B cell (primary cell): ENCODE results near the gene TAB3. TPM values are rescaled to one million over a fixed set of nuclear protein-coding genes. Genes with fewer than 3 reads are reported as not detected.

ENCODE experiments used
- ATAC-seq: fragments of 200-7000 bp; cut with Tn5 transposase; one replicate; pipeline ENCODE4 v1.10.0; 2021; ENCODE audit warnings: low read depth, mild to moderate bottlenecking, moderate number of reproducible peaks, moderate library complexity
- CTCF ChIA-PET: fragments of 350-600 bp; sonication (Branson Sonifier 250); formaldehyde crosslinking; loops from one replicate; lab custom pipeline; 2021; ENCODE audit warnings: antibody characterized with exemption, inconsistent platforms; lab: Charles Lee
- POLR2A ChIA-PET: fragments of 350-600 bp; sonication (Branson Sonifier 250); formaldehyde crosslinking; loops from one replicate; lab custom pipeline; 2021; ENCODE audit warnings: antibody characterized with exemption; lab: Charles Lee
- DNase-seq: peaks from one replicate; pipeline ENCODE4 v3.0.0; 2013
- H2AFZ ChIP-seq: 2 replicates; pipeline ENCODE4 v1.6.1; 2012; ENCODE audit warnings: mild to moderate bottlenecking, low read depth, low read length; ENCODE audit not compliant: insufficient read depth, poor library complexity, severe bottlenecking
- H3K27ac ChIP-seq, 2 donors: 1 replicate in 1 of 2; 2 replicates in 1 of 2; pipeline ENCODE4 v1.5.1; 2012 to 2013; ENCODE audit warnings: low read length in 2 of 2, mild to moderate bottlenecking in 2 of 2, moderate library complexity in 1 of 2
- H3K27me3 ChIP-seq, 4 experiments: fragments of 200-600 bp in 1 of 4; sonication (generic) in 1 of 4; replicated peaks in 1 of 4; 1 replicate in 2 of 4; 2 replicates in 2 of 4; pipeline versions ENCODE4 v1.6.1 to v1.7.0; 2013 to 2016; ENCODE audit warnings: low read length in 3 of 4, mild to moderate bottlenecking in 2 of 4, mixed read lengths in 1 of 4, moderate library complexity in 1 of 4; ENCODE audit not compliant: insufficient read depth in 4 of 4, control insufficient read depth in 3 of 4; ENCODE audit errors: control extremely low read depth in 1 of 4
- H3K36me3 ChIP-seq, 2 experiments: replicated peaks in 1 of 2; 1 replicate in 1 of 2; 2 replicates in 1 of 2; pipeline versions ENCODE4 v1.6.1 to v1.7.1; 2013; ENCODE audit warnings: low read length in 1 of 2; ENCODE audit not compliant: insufficient read depth in 2 of 2, control insufficient read depth in 1 of 2; ENCODE audit errors: control extremely low read depth in 1 of 2, extremely low read depth in 1 of 2
- H3K4me1 ChIP-seq, 2 donors: fragments of 200-600 bp in 1 of 2; sonication (generic) in 1 of 2; 1 replicate in 1 of 2; 2 replicates in 1 of 2; pipeline versions ENCODE4 v1.5.1 to v1.6.1; 2013 to 2017; ENCODE audit warnings: low read length in 2 of 2; ENCODE audit not compliant: control insufficient read depth in 2 of 2, insufficient read depth in 2 of 2
- H3K4me2 ChIP-seq: replicated peaks from 2 replicates; pipeline ENCODE3; 2012; ENCODE audit warnings: mild to moderate bottlenecking, low read depth, low read length; ENCODE audit not compliant: poor library complexity, severe bottlenecking
- H3K4me3 ChIP-seq, 5 experiments: fragments of 200-600 bp in 1 of 5; sonication (generic) in 1 of 5; 1 replicate in 3 of 5; 2 replicates in 2 of 5; pipeline versions ENCODE4 v1.5.1 to v1.7.0; 2011 to 2016; ENCODE audit warnings: low read length in 4 of 5, mild to moderate bottlenecking in 4 of 5, low read depth in 2 of 5, control low read depth in 1 of 5, moderate library complexity in 1 of 5; ENCODE audit not compliant: insufficient read depth in 1 of 5; ENCODE audit errors: control extremely low read depth in 1 of 5, extremely low read depth in 1 of 5
- H3K79me2 ChIP-seq: fragments of 200-600 bp; sonication (generic); one replicate; pipeline ENCODE4 v1.6.0; 2016; ENCODE audit warnings: low read length; ENCODE audit not compliant: control insufficient read depth, insufficient read depth
- H3K9ac ChIP-seq: fragments of 200-600 bp; sonication (generic); 2 replicates; pipeline ENCODE4 v1.6.1; 2017; ENCODE audit warnings: mild to moderate bottlenecking, low read length, moderate library complexity
- H3K9me3 ChIP-seq, 3 donors: one replicate each; pipeline versions ENCODE4 v1.6.1 to v1.7.1; 2013; ENCODE audit warnings: low read length in 2 of 3; ENCODE audit not compliant: control insufficient read depth in 2 of 3, insufficient read depth in 1 of 3; ENCODE audit errors: control extremely low read depth in 1 of 3
- H4K20me1 ChIP-seq: 2 replicates; pipeline ENCODE4 v1.6.0; 2012; ENCODE audit warnings: mild to moderate bottlenecking, low read length; ENCODE audit not compliant: insufficient read depth, control insufficient read depth, poor library complexity, severe bottlenecking
- H3K27ac Mint-ChIP-seq: one replicate; pipeline ENCODE4 v1.8.0; 2021; ENCODE audit warnings: mixed read lengths
- H3K27me3 Mint-ChIP-seq: one replicate; pipeline ENCODE4 v1.8.0; 2021; ENCODE audit warnings: mixed read lengths
- H3K4me1 Mint-ChIP-seq: one replicate; pipeline ENCODE4 v1.8.0; 2021; ENCODE audit warnings: mixed read lengths
- H3K4me3 Mint-ChIP-seq: one replicate; pipeline ENCODE4 v1.8.0; 2021; ENCODE audit warnings: mixed read lengths
- H3K9me3 Mint-ChIP-seq: one replicate; pipeline ENCODE4 v1.8.0; 2022; ENCODE audit warnings: mixed read lengths; ENCODE audit not compliant: insufficient read depth
- EZH2 ChIP-seq: IDR thresholded peaks from 2 replicates; pipeline ENCODE4 v1.6.1; 2012; ENCODE audit warnings: borderline replicate concordance, low read depth, mild to moderate bottlenecking, moderate library complexity, low read length; ENCODE audit not compliant: insufficient read depth, poor library complexity, severe bottlenecking
- WGBS: methylation state at CpG from one replicate; pipeline ENCODE4 v1.1.5; 2013; ENCODE audit warnings: missing lambda C conversion rate; ENCODE audit not compliant: insufficient coverage; 5-methylcytosine and 5-hydroxymethylcytosine counted together
- intact Hi-C: fragments of 100-400 bp; cut with micrococcal nuclease; formaldehyde crosslinking; loops from one replicate; pipeline ENCODE4 v1.10.0; 2022
- polyA plus RNA-seq: library from polyadenylated mRNA; depleted of rRNA; stranded (reverse); fragments of >200 nt; gene quantifications from 2 replicates; pipeline ENCODE4 v1.2.3, GENCODE V29; 2012
- total RNA-seq, 2 donors: library from RNA; stranded (reverse); fragments of 120-200 nt in 1 of 2; gene quantifications; 1 replicate in 1 of 2; 2 replicates in 1 of 2; pipeline versions ENCODE4 v1.2.3 to v1.2.4, GENCODE V29; 2013 to 2022
- TF ChIP-seq, protein P1 (sequence below): fragments of 200-600 bp; IDR thresholded peaks from one replicate; pipeline ENCODE4 v1.8.0; 2022; ENCODE audit warnings: antibody characterized with exemption, mild to moderate bottlenecking

TAB3 gene
- total and polyA plus RNA-seq, 2 donors (not counting 1 experiment from before 2014, with no cell fraction given): 11.4 to 26.5 TPM

DNA sequence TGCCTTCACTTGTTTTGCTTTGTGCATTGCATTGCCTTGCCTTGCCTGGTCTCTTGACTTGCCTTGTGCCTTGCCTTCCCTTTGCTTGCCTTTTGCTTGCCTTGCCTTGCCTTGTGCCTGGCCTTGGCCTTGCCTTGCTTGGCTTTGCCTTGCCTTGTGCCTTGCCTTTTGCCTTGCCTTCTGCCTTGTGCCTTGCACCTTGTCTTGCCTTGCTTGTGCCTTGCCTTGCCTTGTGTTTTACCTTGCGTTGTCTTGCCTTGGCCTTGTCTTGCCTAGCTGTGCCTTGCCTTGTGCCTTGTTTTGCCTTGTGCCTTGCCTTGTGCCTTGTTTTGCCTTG, 95.3 kb downstream of the TAB3 start:
- H3K9me3 ChIP-seq: no peaks in the 10 kb centered on the region
- no peaks in the 10 kb centered on the region for H3K27me3 Mint-ChIP-seq
- CTCF ChIA-PET: no interaction called here
- ATAC-seq: no peak
- H3K27me3 ChIP-seq: no peaks in the 10 kb centered on the region
- H3K79me2 ChIP-seq: no peaks in the 10 kb centered on the region
- H3K4me2 ChIP-seq: no peak overlapping the region
- intact Hi-C loops: no loop called here
- no peak for DNase-seq
- no CpG with 5 or more reads among the region's 1 CpG for WGBS
- no peak overlapping the region for H3K4me3 Mint-ChIP-seq
- no peaks in the 10 kb centered on the region for H3K4me1 ChIP-seq
- no peak overlapping the region for H3K27ac ChIP-seq
- no peaks in the 10 kb centered on the region for H3K4me1 Mint-ChIP-seq
- H3K4me3 ChIP-seq: no peak overlapping the region
- H4K20me1 ChIP-seq: no peaks in the 10 kb centered on the region
- POLR2A ChIA-PET: no interaction called here
- H2AFZ ChIP-seq: no peak overlapping the region
- H3K9me3 Mint-ChIP-seq: no peaks in the 10 kb centered on the region
- H3K9ac ChIP-seq: no peak overlapping the region
- TF ChIP-seq, protein P1, sequence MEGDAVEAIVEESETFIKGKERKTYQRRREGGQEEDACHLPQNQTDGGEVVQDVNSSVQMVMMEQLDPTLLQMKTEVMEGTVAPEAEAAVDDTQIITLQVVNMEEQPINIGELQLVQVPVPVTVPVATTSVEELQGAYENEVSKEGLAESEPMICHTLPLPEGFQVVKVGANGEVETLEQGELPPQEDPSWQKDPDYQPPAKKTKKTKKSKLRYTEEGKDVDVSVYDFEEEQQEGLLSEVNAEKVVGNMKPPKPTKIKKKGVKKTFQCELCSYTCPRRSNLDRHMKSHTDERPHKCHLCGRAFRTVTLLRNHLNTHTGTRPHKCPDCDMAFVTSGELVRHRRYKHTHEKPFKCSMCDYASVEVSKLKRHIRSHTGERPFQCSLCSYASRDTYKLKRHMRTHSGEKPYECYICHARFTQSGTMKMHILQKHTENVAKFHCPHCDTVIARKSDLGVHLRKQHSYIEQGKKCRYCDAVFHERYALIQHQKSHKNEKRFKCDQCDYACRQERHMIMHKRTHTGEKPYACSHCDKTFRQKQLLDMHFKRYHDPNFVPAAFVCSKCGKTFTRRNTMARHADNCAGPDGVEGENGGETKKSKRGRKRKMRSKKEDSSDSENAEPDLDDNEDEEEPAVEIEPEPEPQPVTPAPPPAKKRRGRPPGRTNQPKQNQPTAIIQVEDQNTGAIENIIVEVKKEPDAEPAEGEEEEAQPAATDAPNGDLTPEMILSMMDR: no peak
- no peak for TF ChIP-seq EZH2
- H3K27ac Mint-ChIP-seq: no peak overlapping the region
- H3K36me3 ChIP-seq: no peaks in the 10 kb centered on the region

DNA sequence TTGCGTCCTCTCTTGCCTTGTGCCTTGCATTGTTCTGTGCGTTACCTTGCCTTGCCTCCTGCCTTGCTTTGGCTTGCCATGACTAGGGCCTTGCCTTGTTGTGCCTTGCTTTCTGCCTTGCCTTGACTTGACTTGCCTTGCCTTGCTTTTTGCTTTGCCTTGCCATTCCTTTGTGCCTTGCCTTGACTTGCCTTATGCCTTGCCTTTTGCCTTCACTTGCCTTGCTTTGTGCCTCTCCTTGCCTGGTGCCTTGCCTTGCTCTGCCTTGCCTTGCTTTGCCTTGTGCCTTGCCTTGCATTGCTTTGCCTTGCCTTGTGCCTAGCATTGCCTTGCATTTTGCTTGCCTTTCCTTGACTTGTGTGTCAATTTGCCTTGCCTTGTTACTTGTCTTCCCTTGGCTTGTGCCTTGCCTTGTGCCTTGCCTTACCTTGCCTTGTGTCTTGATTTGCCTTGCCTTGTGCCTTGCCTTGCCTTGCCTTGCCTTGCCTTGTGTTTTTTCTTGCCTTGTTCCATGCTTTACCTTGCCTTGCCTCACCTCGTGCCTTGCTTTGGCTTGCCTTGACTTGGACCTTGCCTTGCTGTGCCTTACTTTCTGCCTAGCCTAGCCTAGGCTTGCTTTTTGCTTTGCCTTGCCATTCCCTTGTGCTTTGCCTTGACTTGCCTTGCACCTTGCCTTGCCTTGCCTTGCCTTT, 95.8 kb downstream of the TAB3 start:
- Histone ChIP-seq H2AFZ (no peak overlapping the region), H3K79me2 (no peaks in the 10 kb centered on the region), H4K20me1 (no peaks in the 10 kb centered on the region), H3K27me3 (no peaks in the 10 kb centered on the region), H3K9me3 (no peaks in the 10 kb centered on the region), H3K9ac (no peak overlapping the region), H3K4me3 (no peak overlapping the region), H3K36me3 (no peaks in the 10 kb centered on the region), H3K4me1 (no peaks in the 10 kb centered on the region), H3K4me2 (no peak overlapping the region), H3K27ac (no peak overlapping the region)
- ChIA-PET CTCF (no interaction called here), POLR2A (no interaction called here)
- H3K27me3 Mint-ChIP-seq: no peaks in the 10 kb centered on the region
- intact Hi-C loops: no loop called here
- TF ChIP-seq, protein P1: no peak
- no peak for TF ChIP-seq EZH2
- H3K4me3 Mint-ChIP-seq: no peak overlapping the region
- H3K9me3 Mint-ChIP-seq: no peaks in the 10 kb centered on the region
- DNase-seq (no peak), ATAC-seq (no peak)
- no peaks in the 10 kb centered on the region for H3K4me1 Mint-ChIP-seq
- no peak overlapping the region for H3K27ac Mint-ChIP-seq
- WGBS: 90% methylated on average over 3 of the region's 3 CpGs
